Fibroblast of skin of right quadriceps (primary cell): ENCODE data around the gene TOX2.
A peak's percentile ranks its signal among the peaks of the same experiment; 100 is the strongest.

Experiments
- DNase-seq: peaks from one replicate; pipeline ENCODE4 v3.0.0-alpha.2; 2013

The TOX2 gene

DNA sequence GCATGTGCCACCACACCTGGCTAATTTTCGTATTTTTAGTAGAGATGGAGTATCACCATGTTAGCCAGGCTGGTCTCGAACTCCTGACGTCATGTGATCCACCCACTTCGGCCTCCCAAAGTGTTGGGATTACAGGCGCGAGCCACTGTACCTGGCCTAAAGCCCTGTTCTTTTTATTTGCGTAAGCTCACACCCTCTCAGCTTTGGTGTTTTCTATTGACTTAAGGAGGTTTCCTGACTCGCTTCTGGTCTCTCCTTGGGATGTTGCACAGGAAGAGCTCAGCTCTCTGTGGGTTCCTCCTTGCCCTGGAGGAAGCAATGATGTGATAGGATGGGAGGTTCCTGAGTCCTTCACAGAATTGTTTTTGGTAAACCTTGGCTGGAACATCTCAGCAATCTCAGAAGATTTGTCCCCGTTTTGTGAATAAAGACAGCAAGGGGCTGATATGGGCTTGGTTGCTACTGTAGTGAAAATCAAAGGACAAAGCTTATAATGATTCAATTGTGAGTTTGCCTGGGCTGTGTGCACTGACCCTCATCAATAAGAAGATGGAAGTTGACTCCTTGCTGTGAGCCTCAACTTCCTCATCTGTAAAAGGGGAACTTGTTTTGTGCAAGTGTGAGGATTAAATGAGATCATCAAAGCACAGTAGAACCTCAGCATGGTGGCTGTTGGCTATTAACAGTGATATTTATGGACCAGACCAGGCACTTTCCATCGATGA is 27.0 kb downstream of the TOX2 start:
- no peak for DNase-seq

DNA sequence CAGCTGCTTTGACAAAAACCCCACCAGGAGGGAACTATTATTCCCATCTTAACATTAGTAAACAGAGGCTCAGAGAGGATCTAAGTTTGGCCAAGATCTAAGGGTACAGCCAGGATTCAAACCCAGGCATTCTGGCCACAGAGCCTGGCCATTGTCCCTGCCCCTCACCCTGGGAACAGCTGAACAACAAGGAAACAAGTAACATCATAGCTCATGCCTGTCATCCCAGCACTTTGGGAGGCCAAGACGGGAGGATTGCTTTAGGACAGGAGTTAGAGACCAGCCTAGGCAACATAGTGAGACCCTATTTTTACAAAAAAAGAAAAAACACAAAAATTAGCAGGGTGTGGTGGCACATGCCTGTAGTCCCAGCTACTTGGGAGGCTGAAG is 27.5 kb downstream of the TOX2 start:
- no peak for DNase-seq

DNA sequence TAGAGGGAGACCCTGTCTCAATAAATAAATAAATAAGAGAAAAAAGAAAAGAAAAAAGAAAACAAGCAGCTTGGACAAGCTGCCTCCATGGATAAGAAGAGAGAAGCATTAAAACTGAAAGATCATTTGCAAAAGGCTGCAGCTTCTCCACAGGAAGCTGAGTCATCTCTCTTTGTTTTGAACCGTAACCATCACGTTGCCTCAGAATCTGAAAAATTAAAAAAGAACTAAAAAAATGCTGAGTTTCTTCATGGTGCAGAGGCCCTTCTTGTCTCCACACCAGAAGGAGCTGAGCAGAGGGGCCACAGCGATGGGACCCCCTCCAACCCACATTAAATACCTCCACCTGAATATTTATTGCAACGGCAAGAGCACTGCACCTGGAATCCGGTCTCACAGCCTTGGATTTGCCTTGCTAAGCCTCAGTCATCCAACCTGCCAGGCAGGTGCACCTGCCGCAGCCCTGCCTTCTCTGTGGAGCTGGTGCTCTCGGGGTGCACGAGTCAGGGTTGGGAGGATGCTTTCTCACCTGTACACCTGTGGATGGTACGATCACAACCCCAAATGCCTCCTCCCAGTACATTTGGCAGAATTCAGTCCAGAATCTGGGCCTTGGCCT is 28.1 kb downstream of the TOX2 start:
- DNase-seq: peak; percentile 75

DNA sequence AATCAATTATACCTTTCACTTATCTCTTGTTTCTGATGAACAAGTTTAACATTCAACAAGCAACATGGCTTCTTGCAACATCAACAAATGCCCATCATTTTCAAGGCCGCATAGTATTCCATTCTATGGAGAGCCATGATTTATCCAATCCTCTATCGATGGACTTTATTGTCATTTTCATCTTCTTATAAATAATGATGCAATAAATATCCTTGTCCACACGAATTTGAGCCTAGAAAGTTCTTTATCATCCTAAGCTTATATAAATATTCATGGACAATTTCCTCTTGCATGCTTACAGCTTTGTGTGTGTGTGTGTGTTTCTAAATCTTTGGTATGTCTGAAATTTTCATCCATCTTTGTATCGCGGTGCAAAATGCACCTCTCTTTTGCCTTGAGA is 29.1 kb downstream of the TOX2 start:
- DNase-seq: no peak

DNA sequence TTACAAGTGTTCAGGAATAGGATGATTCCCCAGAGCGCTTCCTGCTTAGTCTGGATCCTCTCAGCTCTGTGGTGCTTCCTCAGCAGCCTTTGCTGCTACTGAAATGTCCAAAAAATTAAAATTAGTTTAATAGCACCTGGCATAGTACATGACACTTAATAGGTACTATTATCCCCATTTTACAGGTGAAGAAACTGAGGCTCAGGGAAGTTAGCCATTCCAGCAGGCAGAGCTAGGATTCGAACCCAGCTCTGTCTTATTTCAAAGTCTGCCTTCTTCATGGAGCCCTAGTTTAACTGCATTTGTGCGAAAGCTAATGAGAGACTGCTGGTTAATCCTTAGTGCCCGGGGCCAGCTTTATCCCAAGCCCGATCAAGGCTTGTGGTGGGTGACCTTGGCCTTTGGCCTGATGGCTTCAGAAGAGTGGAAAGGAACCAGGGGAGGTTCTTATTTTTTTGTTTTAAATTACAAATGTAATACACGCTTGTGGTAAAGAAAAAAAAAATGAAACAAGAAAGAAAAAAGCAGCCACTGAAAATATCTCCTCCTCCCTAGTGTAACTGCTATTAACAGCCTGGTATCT is 30.1 kb downstream of the TOX2 start:
- no peak for DNase-seq

DNA sequence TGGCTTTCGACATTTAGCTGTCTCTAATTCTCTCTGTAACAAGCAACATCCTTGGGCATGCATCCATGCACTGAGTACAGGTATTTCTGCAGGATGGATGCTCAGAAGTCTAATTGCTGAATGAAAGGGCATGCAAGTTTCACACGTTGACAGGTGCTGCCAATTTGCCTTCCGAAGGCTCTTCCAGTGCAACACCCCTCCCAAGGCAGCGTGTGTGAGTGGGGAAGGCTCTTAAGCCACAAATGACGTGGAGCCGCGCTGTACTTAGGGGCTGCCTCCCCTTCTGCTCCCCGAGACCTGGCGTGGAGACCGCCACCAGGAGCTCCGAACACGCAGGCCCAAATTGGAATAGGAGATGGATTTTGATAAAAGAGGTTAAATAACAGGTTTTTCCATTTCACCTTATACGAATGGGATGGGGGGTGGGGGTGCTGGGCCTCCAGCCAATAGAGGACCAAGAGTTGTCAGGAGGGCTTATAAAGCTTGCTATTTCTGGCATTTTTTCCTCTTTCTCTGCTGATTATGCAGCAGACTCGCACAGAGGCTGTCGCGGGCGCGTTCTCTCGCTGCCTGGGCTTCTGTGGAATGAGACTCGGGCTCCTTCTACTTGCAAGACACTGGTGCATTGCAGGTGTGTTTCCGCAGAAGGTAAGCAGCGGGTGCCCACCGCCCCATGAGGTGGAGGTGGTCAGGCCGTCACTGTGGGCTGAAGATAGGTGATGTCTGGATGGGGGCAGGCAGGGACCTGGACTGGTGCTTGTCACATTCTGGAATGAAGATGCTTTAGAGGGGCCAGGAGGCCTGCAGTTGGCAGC is 30.9 kb downstream of the TOX2 start:
- no peak for DNase-seq

DNA sequence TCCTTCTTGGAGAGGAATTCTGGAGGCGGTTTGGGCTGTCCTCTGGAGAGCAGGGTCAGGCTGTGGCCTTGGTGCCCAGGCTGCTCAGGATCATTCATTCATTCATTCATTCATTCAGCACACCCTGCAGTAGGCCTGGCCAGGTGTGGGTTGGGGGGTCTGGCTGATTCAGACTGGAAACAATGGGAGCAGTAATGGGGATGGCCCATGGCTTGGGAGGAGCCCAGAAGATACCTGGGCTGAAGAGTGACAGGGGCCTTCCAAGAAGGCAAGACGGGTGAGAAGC is 31.5 kb downstream of the TOX2 start:
- no peak for DNase-seq

DNA sequence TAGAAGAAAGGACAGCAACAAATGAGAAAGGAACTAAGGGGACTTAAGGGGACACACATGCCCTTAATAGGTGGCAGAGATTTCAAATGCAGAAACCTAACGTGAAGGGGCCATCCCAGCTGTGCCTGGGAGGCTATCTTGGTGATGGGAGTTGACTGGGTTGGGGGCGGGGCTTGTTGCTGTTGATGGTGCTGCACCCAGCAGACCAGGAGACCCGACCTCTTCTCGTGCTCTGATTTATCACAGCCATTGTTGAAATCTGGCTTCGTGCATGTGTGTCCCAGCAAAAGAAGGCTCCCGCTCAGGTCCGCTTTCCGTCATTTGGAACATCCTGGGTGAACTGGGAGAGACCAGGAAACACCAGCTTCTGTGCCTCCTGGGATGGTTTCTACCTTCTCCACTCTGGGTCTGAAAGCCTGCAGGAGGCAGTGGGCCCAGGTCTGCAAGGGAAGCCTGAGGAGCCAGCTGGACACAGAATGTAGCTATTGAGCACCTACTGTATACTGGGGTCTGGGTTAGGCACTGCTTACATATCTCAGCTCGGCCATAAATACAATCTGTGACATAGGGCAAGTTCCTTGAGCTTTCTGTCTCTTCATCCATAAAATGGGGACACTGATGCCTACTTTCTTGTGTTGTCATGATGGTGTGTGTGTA is 32.1 kb downstream of the TOX2 start:
- no peak for DNase-seq

DNA sequence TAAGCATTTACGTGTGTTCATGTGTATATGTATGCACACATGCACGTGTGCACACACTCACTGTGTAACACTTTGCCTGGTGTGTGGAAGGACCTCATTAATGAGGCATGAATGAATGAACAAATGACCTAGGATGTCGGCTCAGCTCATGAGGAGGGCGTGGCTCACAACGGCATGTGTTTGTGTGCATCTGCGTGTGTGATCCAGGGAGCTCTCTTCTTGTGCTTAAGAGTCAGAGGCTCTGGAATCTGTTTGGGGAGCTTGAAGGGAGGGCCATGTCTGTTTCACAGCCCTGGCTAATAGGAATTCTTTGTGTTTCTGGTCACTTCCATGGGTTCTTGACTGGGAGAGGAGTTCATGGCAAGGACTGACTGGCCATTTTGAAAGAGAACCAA is 32.7 kb downstream of the TOX2 start:
- DNase-seq: peak; percentile 53

DNA sequence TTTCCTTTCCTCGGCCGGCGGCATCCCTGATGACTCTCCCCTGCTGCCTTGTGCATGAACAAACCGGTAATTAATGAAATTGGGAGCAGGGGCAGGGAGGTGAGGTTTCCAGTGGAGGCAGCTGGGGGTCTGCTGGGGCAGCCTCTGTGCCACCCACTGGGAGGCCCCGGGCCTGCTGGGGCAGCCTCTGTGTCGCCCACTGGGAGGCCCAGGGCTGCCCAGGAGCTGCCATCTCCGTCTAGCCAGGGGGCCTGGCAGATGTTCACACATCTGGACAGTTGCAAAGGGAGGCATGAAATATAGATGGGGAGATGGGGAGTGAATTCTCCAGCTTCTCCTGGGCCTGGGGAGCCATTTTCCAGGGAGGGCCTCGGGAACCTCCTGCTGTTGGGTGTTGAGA is 33.8 kb downstream of the TOX2 start:
- DNase-seq: no peak

DNA sequence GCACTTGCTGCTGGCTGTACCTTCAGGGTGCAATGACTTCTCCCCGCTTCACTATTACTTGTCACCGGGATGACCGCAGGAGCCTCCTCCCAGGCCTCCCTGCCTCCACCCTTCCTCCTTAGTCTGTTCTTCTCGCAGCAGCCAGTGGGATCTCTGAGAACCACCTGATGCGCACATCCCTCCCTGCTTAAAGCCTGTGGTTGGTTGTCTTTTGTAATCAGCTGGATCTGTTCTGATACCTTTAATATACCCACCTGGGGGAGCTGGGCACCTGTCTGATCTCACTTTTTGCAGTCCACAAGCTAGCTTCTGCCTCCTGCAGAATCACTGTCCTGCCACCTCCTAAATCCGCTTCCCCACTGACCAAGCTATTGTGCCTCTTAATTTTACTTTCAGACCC is 34.6 kb downstream of the TOX2 start:
- DNase-seq: no peak

DNA sequence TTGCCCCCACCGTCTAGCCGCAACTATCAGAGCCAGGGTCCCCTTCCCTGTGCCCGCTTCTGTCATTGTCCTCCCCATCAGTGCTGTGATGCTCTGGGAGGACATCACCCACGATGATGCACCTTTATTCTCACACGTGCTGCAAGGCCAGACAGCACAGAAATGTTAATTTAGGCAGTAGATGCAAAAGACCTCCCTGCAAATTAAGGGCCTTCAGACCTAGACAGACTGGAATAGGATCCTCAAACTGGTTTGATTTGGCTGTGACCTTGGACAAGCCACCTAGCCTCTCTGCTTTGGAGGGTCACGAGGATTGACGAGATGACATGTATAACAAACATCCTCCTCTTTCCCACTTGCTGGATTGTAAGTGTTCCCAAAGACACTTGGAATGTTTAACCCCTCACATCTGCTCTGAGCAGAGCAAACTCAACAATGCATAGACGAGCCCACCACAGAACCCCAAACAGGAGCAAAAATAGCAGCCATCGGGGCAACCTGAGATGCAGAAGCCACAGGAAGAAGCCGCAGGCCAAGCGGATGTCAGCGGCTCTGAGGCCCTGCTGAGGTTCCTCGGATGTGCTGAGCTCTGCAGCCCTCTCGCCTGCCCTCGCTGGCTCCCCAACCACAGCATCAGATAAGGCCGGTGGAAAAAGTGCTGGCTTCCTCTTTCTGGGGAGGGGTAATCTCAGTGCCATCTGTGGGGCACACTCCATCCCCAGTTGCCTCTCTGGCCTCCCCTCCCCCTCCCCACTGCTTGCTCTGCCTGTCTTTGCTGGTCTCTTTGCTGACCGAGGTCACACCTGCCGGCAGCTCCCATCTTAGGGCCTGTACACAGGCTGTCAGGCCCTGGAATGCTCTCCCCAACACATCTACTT is 35.3 kb downstream of the TOX2 start:
- no peak for DNase-seq

DNA sequence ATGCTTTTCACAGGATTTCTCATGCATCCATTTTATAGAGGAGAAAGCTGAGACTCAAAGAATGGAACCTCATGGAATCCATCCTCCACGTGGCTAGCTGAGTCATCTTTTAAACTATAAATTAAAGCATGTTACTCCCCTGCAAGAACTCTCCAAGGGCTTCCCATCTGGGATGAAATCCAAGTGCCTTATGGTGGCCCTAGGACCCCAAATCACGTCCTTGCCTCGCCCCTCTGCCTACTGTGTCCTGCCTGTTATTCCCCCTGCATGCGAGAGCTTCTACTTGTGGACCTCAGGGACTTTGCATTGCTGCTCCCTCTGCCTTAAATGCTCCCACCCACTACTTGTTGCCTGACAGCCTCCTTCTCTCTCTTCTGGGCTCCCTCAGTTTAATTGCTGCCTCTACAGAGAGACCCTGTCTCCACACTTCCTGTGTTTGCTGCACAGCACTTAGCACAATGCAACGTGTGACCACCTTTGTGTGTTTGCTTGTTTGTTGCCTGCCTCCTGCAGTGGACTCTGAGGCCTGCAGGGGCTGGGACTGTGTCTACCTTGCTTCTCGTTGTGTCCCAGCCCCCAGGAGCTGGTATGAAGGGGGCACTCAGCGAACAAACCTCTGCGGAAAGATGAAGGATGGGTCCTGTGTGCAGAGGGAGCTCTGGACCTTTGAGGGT is 39.4 kb downstream of the TOX2 start:
- peak; percentile 64 for DNase-seq

DNA sequence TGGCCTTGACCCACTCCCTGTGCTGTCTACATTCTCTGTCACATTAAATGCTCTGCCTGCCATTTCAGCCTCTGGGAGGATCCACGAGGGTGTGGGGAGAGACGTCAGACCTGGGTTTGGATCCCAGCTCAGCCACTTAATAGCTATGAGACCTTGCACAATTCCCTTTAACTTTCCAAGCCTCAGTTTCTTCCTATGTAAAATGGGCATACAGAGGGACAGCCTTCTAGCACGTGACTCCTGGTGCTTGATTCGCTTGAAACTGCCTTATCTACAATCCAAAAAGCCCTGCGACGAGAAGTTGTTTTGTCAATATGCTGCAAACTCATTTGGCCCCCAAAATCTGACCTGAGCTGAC is 40.0 kb downstream of the TOX2 start:
- DNase-seq: no peak

DNA sequence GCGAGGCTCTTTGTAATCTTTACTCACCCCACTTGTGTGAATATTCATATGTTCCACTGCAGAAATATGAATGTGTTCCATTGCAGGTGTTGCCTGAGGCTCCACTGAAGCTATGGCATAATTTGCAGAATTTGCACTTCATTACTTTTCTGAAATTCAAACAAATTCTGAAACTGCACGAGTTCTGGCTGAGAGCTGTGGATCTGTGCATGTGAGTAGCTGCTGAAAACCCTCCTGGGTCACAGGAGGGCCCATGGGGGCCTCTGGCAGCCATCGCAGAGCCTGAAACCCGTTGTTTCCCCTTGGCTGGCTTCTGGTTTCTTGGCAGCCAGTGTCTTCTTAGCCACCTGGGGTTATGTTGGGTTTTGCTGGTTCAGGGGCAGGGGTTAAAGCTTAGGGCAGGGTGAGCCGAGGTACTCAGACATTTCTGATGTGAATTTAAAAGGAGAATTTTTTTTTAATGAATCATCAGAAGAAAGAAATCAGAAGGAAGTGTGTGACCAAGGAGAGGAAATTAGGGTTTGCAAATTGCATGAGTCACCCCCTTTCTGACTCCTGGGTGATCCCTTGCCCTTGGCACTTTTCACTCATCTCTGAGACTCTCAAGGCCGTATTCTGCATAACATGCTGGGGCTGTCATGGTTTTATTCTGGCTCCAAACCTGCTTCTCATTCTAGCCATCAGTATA is 40.6 kb downstream of the TOX2 start:
- DNase-seq: peak; percentile 97

DNA sequence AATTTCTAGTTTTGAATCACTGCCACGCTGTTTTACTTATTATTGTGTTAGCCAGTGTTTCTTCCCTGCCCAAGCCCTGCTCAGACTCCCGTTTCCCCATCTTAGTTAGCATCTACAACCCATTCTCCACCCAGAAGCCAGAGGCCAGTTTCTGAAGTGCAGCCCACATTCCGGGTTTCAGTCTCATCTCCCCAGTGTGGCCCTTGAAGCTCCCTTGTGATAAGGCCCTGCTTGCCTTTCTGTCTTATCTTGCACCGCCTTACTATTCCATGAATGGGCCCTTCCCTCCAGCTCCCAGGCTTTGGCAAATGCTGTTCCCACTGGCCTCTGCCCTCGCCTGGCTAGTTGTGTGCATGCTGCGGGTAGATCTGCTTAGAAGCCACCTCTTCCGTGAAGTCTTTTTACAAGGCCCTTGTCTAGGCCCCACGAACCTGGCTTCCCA is 41.1 kb downstream of the TOX2 start:
- no peak for DNase-seq

DNA sequence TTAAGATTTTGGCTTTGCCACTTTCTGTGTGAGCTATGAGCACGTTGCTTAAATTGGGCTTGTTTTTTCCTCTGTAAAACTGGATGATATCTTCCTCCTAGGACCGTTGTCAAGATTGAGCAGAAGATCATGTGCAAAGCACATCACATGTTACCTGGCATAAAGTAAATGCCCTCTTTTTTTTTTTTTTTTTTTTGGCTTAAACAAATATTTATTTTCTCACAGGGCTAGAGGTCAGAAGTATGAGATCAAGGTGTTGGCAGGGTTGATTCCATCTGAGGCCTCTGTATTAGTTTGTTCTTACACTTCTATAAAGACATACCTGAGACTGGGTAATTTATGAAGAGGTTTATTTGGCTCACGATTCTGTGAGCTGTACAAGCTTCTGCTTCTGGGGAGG is 42.7 kb downstream of the TOX2 start:
- no peak for DNase-seq

DNA sequence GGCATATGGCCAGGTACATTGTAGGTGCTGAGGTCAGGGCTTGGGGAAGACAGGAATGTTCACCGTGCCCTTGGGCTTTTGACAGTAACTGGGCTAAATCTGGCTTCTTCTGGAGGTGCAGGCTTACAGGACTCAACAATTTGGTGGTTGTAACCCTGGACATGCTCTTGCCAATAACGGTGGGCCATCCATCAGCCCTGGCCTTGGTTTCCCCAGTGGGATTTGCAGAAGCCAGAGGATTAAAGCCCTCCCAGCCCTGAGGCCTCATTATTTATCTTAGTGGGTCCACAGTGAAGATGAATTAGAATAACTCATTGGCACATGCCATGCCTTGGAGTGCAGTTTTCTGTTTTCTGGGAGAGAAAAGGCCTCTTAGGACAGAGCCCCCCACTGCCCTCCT is 44.0 kb downstream of the TOX2 start:
- no peak for DNase-seq

DNA sequence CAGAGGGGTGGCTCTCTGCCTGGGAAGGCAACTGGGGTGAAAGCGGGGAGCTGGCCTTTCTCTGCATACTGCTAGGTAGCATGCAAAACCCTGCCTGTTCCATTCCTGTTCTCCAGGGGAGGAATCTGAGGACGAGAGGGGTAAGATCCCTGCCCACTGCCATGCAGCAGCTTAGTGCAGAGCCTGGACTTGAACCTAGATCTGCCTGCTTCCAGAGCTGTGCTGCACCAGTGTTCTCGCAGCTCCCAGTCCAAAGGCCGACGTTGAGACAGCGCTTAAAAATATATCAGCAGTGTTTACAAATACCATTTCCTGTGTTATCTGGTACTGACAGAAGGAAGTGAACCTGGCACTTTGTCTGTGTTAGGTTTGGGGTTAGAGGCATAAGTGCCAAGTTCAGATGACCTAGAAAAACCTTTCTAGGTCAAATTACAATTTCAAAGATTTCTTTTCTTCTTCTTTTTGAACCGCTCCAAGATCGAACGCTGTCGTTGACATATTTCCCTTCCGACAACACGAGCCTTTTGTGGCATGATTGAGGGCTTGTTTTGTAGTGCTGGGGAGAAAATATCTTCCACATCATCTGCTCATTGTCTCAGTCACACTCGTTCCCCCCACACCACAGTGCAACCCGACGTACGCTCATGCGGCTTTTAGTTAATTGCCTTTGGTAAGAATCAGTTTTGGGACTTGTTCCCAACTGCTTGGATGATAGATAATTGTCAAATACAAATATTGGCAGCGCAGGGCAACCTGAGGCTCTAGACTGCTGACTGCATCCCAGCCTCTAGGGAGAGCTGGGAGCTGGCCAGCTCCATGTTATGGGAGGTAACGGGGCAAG is 44.6 kb downstream of the TOX2 start:
- DNase-seq: peak; percentile 25

DNA sequence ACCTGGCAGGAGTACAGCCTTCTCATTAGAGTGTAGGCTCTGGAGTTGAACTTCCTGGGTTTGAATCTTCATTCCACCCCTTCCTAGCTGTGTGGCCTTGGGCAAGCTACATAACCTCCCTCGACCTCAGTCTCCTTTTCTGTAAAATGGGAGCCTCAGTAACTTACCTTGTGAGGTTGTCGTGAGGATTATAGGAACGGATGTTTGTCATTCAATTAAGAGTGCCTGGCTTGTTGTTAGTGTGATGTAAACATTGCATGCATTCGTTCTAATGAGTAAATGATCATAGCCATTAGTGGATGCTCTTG is 45.2 kb downstream of the TOX2 start:
- DNase-seq: no peak

DNA sequence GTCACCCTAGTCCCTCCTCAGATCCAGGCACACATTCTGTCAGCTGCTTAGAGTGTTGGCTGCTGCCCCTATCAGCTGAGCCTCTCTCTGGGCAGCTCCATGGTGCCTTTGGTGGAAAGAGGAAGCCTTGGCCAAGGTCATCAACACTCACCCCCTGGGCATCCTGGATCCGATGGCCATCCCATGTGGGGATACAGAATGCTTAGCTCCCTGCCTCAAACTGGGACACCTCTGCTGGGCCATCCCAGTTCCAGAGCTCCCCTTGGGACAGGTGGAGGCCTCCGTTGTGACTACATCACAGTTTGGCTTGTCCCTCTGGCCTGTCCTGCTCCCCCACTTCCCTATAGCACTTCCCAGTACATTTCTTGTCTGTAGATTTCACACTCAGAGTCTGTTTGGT is 45.6 kb downstream of the TOX2 start:
- no peak for DNase-seq
